Erythroblast (primary cell): ENCODE results near the gene BRMS1.
"Not testable (repeated sequence)": the region's sequence is repeated elsewhere in the genome, so short reads cannot be mapped to it uniquely, and the experiment has no call there.

Source experiments
- GATA1 ChIP-seq: IDR thresholded peaks from 2 replicates; pipeline ENCODE4 v1.6.1; 2011; ENCODE audit warnings: low read depth, mild to moderate bottlenecking, control low read depth, low read length, moderate library complexity
- POLR2A ChIP-seq: IDR thresholded peaks from 2 replicates; pipeline ENCODE4 v1.6.1; 2011; ENCODE audit warnings: mild to moderate bottlenecking, low read length

DNA sequence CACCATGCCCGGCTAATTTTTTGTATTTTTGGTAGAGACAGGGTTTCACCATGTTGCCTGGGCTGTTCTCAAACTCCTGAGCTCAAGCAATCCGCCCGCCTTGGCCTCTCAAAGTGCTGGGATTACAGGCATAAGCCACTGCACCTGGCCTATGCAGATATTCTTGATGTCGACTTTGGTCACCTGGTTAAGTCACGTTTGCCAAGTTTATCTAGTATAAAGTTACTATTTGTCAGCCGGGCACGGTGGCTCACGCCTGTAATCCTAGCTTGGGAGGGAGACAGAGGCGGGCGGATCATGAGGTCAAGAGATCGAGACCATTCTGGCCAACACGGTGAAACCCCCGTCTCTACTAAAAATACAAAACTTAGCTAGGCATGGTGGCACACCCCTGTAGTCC is 39.4 kb upstream of the BRMS1 start:
- TF ChIP-seq POLR2A, GATA1: not testable (repeated sequence)
